NCI-H510A treated with DMSO at 0.1 percent for 48 hours (cell line): ENCODE measurements around the gene ZNF652.

ENCODE experiments used
- DNase-seq: peaks from one replicate; lab custom pipeline; 2025; lab: John Stamatoyannopoulos, UW

Gene ZNF652

GRCh38 chr17:49358641-49359247, 3.3 kb downstream of the ZNF652 start:
- DNase-seq, result no peak

DNA sequence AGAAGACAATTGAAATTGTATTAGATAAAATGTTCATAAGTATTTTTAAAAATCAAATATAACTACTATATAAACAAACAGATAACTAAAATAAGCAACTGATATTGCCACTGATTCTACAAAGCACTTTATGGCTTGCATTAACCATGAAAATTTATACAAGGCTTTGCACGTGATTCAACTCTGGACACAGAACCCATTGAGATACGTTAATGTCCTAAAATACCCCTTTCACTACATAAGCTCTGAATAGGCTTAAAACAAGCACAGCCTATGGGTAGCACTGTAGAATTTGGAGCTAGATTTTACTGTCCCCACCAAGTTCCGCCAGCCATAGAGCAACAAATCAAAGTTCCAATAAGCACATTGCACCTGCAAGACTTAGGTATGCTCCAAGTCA, 4.5 kb downstream of the ZNF652 start:
- no peak for DNase-seq

DNA sequence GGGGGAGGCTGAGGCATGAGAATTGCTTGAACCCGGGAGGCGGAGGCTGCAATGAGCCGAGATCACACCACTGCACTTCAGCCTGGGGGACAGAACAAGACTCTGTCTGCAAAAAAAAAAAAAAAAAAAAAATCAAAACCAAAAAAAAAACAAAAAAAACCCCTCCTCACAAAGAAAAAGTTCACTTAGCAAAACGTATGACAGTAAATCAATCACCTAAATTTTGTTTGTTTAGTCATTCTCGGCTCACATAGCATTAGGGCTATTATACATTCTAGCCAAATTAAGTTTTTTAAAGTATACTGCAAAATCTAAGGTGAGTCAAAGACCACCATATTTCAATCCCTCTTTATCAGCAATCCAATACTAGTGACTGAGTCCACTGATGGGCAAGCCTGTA, 5.7 kb downstream of the ZNF652 start:
- no peak for DNase-seq

DNA sequence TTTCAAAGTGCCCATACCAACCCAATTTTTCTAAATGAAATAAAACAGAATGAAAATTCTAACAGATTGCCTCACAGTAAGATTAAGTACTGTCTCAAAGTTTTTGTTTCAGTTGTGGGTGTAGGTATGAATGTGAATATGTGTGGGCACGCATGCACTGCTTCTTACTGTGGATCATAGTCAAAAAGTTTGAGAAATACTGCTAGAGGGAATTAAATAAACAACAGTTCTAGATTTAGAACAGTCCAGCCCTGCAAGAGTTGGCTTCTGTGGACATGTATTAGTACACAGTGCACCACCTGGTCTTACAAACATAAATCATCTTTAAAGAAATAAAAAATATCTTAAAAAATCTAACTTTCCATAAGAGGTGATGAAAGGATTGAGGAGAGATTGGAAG, 8.4 kb downstream of the ZNF652 start:
- no peak for DNase-seq

GRCh38 chr17:49352587-49353154, 9.4 kb downstream of the ZNF652 start:
- DNase-seq, result no peak

- DNase-seq, result no peak
Observed at GRCh38 chr17:49351572-49352140, 10.4 kb downstream of the ZNF652 start.

GRCh38 chr17:49349541-49349940, 12.5 kb downstream of the ZNF652 start:
- DNase-seq, result no peak

DNA sequence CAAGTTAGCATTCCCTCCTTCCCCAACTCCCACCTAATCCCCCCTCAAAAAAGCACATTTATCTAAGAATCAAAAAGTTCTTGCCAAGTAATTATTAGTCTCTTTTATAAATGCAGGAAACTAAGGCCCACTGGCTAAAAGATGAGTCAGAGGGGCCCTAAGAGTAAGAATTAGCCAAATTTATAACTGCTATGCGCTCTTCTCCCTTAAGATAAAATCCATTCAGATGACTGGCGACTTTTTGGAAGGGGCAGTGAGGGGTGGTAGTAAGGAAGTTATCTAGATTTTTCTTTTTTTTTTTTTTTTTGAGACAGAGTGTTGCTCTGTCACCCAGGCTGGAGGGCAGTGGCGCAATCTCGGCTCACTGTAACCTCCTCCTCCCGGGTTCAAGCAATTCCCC, 17.1 kb downstream of the ZNF652 start:
- no peak for DNase-seq

DNA sequence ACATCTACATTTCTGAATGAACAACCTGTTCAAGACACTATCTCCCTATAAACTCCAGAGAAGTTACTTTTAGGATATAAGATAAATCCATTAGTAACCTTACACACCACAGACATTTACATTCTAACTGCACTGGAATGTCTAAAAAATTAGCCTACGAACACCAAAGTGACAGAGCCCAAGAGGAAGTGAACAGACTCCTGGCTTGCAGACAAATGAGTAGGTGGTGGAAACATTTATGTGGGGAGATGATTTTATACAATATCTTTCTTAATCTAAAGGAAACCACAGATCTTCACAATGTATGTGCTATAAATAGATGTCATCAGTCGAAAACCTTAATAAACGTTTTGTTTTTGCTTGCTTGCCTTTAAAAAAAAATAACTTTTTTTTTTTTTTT, 18.8 kb downstream of the ZNF652 start:
- no peak for DNase-seq

- DNase-seq, result no peak
Observed at GRCh38 chr17:49342575-49342936, 19.5 kb downstream of the ZNF652 start.

- DNase-seq, result no peak
Observed at GRCh38 chr17:49341356-49341755, 20.7 kb downstream of the ZNF652 start.

GRCh38 chr17:49339354-49339753, 22.7 kb downstream of the ZNF652 start:
- no peak for DNase-seq

- DNase-seq, result no peak
Observed at GRCh38 chr17:49338883-49339282, 23.2 kb downstream of the ZNF652 start.

DNA sequence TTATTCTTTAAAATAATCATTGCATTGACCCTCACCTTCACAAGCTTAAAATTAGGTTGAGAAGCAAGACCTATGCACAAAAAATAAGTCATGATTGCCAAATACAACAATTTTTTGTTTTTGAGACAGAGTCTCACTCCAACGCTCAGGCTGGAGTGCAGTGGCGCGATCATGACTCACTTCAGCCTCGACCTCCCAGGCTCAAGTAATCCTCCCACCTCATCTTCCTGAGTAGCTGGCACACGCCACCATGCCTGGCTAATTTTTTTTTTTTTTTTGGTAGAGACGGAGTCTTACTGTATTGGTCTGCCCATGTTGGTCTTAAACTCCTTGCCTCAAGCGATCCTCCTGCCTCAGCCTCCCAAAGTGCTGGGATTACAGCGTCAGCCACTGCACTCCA, 24.2 kb downstream of the ZNF652 start:
- DNase-seq, result no peak

- no peak for DNase-seq
Observed at GRCh38 chr17:49334744-49335512, 27.1 kb downstream of the ZNF652 start.

DNA sequence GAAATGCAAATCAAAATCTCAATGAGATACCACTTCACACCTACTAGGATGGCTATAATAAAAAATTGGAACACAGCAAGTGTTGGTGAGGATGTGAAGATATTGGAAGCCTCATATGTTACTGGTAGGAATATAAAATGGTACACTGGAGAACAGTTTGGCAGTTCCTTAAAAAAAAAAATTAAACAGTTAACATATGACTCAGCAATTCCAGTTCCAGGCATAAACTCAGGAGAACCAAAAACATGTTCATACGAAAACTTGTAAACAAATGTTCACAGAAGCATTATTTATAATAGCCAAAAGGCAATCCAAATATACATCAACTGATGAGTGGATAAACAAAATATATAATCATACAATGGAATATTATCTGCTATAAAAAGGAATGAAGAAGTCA, 28.2 kb downstream of the ZNF652 start:
- no peak for DNase-seq

GRCh38 chr17:49327835-49328784, 33.9 kb downstream of the ZNF652 start:
- no peak for DNase-seq

DNA sequence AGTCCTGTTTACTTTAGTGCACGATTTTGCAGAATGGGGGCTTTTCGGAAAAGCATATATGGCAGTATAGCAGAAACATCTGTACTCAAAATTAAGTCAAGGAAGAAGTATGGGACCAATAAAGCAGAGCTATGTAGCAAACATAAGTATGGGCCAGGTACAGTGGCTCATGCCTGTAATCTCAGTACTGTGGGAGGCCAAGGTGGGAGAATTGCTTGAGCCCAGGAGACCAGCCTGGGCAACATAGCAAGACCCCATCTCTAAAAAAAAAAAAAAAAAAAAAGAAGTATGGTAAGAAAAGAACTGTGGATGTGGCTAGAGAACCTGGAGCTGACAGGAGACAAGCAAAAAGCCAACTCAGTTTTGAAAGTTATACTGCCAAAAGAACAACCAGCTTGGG, 36.1 kb downstream of the ZNF652 start:
- no peak for DNase-seq

- no peak for DNase-seq
Observed at GRCh38 chr17:49318435-49318965, 43.5 kb downstream of the ZNF652 start.

- DNase-seq, result no peak
Observed at GRCh38 chr17:49316889-49317675, 45.0 kb downstream of the ZNF652 start.

DNA sequence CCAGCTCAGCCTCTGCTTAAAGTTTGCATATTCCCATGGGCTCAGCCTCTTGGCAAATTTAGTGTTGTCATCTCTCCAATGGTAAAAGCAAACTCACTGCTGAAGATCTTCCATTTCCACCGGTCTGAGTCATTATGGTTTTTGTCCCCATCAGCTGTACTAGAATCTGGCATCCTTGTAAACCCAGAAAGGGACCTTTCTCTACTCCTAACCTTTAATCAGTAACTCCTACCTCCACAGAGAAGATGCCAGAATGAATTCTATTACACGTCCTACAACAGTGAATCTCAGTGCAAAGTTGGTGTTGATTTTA, 45.8 kb downstream of the ZNF652 start:
- DNase-seq, result no peak
